Non-pigmented ciliary epithelial cell (primary cell): Measurements from ENCODE around the gene CMTM2.
"Not testable (repeated sequence)": the region's sequence is repeated elsewhere in the genome, so short reads cannot be mapped to it uniquely, and the experiment has no call there.

Experiments
- DNase-seq: peaks from one replicate; pipeline ENCODE4 v3.0.0-alpha.2; 2010; ENCODE audit warnings: low read depth

CMTM2 gene

DNA sequence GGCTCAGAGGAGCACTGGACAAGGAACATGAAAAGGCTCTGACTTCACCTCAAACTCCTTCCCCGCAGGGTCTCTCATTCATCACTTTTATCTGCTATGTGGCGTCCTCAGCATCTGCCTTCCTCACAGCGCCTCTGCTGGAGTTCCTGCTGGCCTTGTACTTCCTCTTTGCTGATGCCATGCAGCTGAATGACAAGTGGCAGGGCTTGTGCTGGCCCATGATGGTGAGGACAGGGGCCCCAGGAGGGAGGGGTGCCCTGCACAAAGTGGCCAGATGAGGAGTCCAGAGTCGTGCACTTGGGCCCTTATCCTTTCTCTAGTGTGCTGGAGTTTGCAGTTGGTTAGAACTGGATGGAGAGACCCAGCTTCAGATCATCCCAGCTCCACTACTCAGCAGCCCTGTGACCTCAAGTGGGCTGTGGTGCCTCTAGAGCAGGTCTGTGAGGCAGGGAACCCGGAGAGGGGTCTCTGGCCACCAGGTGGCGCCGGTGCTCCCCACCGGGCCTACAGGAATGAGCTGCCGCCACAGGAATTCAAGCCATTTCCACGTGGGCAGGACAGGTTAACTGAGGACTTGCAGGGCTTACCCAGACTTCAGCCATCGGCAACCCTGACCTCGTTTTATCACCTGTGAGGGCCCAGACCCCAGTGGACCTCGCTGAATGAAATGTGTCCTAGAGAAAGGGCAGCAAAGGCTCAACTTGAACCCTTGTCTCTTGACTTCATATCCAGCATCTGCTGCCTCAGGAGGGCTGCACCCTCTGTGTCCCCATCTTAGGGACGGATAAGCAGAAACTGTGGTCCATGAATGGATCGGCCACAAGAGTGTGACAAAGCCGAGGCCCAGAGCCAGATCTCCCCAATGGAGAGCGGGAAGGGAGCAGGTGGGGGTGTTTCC lies 29.2 kb downstream of the CMTM2 start:
- DNase-seq: peak; percentile 70

DNA sequence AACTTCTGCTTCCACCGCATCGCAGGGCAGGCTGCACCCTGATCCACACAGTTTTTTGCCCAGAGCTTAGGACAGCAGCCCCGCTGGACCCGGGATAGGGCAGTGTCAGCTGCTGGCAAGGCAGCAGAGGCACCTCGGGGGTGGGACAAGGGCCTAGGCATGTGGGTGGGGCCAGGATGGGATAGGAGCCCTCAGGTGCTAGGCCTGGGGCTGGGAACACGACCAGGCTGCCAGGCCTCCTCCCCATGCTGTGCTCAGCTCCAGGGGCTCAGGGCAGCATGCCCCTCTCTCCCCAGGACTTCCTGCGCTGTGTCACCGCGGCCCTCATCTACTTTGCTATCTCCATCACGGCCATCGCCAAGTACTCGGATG lies 29.9 kb downstream of the CMTM2 start:
- DNase-seq: no peak

DNA sequence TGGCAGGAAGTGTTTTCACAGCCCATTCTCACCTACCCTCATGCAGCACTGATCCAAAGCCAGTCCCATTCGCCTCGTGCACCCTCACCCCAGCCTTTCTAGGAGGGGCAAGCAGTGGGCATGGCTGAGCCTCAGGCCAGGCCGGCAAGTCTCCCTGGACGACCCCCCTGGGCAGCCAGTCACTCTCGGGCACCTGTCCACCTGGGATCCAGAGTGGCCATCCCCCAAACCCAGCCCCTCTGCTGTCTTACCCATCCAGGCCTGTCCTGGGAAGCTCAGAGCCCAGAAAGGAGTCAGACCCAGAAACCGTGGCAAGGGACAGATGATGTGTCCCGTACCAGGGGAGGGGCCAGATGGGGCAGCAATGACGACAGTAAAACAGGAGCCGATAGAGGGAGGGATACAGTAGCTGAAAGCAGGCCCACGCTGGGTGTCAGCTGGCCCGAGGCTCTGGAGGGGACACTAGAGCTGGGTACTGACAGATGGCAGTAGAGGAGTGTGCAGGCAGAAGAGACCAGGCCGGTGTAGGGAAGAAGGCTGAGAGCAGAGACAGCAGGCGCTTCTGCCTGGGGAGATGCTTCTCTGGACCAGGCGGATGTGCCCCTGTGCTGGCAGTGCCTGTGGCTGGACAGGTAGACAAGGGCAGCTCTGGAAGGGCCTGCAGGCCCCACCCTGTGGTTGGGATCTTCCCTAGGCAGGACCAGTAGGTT lies 31.0 kb downstream of the CMTM2 start:
- DNase-seq: no peak

DNA sequence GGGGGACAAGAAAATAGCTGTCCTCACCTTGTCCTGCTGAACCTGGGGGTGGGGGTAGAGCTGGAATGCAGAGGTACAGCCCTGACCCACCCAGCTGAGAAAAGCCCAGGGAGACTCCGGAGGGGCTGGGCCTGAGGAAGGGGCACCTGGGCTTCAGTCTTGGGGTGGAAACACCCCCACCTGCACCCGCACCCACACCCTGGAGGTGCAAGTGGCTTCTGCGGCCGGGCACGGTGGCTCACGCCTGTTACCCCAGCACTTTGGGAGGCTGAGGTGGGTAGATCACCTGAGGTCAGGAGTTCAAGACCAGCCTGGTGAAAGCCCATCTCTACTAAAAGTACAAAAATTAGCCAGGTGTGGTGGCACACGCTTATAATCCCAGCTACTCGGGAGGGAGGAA lies 32.6 kb downstream of the CMTM2 start:
- not testable (repeated sequence) for DNase-seq

DNA sequence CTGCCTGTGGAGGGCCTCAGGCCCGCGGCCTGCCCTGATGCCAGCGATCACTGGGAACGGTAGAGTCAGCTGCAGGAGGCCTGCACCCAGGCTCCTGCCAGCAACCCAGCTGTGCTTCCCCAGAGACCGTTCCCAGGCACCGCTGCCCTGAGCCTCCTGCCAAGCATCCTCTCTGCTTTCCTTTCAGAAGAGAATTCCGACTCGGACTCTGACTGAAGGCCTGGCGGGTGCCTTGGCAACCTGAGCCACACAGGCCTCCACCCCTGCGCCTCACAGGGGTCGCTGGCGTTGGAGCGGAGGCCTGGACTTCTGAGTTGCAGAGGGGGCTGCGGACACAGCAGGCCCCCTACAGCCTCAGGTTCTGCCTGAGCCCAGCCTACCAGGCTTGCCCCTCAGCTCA lies 33.2 kb downstream of the CMTM2 start:
- no peak for DNase-seq

DNA sequence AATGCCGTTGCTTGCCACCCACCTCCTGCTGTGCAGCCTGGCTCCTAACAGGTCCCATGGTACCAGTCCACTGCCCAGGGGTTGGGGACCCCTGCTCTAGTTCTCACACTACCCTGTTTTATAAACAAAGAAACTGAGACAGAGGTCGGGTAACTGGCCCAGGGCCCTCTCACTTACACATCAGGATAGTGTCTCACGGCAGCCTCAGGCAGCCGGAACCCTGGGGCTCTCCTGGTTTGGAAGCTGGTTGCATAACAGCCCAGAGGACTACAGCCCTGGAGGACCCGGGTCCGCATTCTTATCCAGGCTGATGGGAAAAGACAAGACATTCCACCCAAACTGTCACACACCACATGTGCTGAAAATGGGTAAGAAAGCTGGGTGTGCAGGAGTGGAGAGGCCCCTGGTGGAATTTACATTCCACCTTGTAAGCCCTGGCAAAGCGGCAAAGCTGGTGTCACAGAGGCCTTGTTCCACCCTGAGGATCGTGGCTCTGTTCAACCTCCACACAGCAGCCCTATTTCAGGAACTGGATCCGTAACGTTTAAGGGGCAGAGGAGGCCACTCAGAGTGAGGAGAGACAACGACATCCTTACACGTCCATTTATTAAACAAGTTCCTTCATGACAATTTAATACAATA lies 35.0 kb downstream of the CMTM2 start:
- no peak for DNase-seq

DNA sequence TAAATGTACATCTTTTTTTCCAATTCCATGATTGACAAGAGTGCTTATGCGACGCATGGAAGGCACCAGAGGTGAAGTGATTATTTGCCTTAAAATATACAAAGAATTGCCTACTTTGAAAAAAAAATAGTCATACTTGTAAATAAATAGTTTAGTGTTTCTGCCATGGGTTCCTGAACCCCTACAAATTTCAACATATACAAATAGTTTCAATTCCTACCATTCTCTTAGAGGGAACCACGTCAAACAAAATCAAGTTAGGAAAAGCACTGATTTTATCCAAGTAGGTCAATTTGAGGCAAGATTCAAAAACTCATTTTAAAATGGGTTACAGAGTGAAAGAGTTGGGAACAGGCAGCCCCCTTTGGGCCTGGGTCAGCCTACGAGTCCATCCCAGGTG lies 36.9 kb downstream of the CMTM2 start:
- no peak for DNase-seq

DNA sequence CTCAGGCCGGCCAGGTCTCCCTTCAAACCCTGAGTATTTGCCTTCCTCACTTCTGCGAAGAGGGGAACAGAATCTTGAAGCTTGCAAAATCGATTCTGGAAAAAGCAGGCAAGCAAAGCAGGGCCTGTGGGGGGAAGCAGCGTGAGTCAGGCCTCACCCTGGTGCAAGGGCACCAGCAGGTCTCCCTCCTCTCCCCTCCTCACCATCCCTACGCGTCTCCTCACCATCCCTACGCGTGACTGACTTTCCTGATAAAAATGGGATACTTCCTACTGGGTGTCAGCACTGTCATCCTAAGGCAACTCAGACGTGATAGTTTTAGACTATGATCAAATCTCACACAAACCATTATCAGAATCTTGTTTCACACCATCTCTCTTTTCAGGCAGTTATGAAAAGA lies 37.3 kb downstream of the CMTM2 start:
- DNase-seq: no peak

DNA sequence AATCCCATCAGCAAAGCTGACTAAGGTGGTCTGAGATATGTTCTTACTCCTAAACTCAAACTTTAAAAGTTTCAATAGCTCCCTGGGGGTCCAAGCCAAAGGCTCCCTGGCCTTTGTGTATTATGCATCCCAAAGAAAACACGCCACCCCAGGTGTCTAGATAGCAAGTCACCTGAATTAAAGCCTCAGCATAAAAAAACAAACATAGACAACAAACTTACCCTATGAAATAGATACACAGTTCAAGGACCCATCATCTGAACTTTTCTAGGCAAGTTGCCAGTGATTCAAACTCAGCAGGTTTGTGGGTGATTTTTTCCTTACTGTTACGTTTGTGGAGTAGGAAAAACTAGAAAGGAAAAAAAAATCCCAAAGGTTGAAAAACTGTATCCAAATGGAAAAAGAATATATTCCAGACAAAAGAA lies 37.8 kb downstream of the CMTM2 start:
- DNase-seq: no peak

DNA sequence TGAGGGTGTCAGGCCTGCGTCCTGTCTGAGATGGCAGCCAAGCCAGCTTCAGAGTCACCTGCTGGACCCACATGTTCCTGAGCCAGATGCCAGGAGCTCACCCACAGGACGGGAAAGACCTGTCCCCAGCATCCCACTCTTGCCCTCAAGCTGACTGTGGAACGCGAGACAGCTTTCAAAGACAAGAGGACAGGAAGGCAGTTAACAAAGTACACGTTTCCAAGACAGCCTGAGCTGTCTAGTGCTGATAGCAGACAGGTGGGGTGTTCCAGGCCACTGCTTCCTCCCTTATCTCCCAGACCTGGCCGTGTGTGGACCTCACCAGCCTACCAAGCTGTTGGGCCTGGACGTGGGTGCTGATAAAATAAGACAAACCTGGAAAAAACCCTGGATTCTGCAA lies 38.5 kb downstream of the CMTM2 start:
- no peak for DNase-seq

DNA sequence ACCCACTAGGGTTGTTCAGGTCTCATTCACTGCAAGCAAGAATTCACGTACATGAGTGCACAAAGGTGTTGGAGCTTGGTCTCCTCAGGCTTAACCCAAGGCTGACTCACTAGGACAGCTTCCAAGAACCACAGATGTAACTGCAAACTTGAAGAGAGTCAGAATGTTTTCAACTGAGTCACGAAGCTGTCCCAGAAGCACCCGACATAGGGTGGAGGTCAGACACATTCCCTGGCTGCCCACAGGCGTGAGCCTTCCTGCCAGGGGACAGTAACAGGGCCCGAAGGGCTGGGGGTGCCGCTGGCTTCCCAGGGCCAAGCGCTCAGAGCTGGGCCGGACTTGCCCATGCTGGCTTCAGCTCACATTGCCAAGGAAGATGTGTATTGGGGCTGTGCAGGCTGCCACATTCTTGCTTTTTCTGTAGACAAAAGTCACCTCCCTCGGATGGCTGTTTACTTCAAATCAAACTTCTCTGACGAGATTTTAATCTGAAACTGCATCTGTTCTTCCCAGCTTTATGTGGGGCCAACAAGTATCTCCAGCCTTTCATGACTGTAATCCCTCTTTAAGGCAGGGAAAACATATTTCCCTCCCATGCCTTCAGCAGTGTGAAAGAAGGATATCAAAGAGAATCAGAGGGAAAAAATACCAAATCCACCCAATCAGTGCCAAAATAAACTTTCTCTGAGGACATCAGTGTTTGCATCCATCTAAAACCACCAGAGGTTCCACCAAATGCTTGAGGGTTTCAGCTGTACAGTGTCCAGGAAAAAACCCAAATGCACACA lies 39.5 kb downstream of the CMTM2 start:
- DNase-seq: peak; percentile 95

DNA sequence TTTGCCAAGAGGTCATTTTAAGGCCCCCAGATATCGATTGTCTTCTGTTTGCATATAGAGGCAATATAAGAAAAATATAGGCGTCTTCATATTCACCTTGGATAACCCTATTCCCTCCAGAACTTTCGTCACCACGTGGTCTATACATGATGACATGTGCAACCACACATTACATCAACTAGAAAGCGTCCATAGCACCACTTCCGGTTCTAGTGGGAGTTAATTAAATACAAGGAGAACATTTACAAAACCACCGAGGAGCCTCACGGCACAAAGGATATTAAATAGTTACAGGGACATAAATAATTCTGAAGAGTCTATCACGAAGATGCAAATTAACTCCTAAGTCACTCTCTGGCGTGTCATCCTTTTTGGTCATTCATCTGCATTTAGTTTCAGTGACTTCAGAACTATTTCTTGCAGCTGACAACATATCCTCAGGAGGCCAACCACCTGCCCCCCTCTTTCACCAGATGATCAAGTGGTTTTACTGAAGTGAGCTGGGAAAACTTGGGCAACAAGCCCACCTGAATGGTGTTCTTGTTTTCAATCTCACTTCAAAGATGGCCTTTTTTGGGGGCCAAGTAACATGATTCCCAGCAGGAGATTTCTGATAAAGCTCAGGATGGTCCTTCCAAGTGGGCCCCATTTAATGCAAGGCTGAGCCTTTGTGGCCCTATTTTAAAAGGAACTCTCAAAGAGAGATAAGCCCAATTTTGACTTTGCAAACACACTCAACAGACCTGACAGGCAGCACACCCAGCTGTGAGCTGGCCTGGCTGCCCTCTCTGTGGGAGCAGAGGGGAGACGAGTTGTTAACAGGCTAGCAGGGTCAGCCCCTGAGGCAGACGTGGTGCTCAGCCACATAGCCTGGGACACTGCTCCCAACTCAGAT lies 40.5 kb downstream of the CMTM2 start:
- peak; percentile 69 for DNase-seq

DNA sequence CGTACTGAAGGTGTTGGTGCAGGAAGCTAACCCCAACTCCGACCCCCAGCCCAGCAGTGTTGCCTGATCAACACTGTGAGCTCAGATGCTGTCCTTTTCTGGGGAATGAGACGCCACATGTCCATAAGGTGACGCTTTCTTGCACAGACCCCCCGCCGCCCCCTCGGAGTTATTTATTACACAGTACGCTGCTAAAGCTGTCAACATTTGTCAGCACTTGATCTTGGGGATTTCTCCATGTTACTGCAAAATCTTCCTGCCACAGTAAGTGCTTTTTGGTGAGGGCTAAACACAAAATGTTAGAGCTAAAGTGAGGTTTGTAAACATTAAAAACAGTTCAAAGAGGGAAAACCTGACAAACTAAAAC lies 41.1 kb downstream of the CMTM2 start:
- no peak for DNase-seq

DNA sequence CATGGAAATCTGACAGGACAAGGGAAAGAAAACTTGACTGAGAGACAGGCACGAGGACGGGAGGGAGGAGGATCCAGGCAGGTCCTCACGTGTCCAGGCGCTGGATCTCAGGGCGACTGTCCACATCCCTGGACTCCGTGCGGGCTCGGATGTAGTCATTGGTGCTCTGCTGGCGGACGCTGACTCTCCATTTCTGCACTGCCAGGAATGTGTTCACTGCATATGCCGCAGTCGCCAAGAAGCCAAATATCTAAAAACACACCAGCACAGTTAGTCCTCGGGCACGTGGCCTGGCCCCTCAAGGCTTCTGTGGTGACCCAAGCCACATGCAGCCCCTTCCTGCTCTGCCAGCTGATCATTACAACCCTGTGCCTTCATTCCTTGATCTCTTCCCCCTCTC lies 42.7 kb downstream of the CMTM2 start:
- DNase-seq: no peak

DNA sequence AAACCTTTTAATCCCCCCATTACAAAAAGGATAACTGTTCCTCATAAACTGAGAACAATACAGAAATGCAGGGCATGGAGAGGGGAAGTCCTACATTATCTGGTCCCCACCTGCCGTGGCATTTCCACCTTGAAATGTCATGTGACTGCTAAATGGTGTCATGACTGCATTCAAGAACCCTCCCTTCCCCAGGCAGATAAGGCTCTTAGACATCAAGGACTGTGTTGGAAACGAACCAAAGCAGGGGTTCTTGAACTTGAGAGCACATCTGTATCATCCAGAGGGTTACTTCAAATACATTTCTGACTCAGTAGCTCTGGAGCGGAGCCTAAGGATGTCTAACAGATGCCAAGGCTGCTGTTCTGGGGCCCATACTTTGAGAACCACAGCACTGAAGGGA lies 43.6 kb downstream of the CMTM2 start:
- no peak for DNase-seq

DNA sequence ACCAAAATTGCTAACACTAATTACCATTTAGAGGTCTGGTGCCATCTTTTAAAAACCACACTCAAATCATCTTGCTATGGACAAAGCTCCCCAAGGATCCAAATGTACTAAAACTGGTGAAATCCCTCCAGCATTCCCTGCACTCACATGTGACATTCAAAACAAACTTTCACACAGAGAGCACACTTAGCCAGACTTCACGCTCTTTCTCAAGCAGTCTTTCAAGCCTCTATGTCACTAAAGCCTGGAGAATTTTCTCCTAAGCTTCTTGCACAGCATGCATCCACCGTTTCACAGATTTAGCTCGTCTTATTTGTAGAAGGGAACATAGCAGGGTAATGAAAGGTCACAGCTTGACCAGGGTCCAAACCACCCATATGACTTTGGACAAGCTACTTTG lies 44.5 kb downstream of the CMTM2 start:
- DNase-seq: no peak

DNA sequence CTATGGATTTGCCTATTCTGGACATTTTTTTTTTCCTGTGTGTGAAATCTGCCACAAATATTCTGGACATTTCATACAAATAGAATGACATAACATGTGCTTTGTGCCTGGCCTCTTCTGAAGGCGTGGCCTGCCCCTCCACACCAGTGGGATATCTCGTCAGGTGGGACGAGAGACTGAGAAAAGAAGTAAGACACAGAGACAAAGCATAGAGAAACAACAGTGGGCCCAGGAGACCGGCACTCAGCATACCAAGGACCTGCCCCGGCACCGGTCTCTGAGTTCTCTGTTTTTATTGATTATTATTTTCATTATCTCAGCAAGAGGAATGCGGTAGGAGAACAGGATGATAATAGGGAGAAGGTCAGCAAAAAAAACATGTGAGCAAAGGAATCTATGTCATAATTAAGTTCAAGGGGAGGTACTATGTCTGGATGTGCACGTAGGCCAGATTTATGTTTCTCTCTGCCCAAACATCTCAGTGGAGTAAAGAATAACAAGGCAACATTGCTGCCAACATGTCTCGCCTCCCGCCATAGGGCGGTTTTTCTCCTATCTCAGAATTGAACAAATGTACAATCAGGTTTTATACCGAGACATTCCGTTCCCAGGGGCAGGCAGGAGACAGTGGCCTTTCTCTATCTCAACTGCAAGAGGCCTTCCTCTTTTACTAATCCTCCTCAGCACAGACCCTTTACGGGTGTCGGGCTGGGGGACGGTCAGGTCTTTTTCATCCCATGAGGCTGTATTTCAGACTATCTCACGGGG lies 48.5 kb downstream of the CMTM2 start:
- DNase-seq: not testable (repeated sequence)

DNA sequence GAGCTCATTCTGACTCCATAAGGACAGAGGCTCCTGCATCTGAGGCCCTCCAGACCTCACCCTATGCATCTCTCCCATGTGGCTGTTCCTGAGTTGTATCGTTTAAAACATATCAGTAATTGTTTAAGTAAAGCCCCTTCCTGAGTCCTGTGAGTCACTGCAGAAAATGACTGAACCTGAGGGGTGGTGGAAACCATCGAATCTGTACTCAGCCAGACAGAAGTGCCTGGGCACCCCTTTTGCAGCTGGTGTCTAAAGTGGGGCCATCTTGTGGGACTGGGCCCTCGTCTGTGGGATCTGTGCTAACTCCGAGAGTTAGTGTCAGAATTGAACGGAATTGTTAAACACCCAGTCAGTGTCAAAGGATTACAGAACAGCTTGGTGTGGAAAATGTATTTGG lies 50.6 kb downstream of the CMTM2 start:
- no peak for DNase-seq

DNA sequence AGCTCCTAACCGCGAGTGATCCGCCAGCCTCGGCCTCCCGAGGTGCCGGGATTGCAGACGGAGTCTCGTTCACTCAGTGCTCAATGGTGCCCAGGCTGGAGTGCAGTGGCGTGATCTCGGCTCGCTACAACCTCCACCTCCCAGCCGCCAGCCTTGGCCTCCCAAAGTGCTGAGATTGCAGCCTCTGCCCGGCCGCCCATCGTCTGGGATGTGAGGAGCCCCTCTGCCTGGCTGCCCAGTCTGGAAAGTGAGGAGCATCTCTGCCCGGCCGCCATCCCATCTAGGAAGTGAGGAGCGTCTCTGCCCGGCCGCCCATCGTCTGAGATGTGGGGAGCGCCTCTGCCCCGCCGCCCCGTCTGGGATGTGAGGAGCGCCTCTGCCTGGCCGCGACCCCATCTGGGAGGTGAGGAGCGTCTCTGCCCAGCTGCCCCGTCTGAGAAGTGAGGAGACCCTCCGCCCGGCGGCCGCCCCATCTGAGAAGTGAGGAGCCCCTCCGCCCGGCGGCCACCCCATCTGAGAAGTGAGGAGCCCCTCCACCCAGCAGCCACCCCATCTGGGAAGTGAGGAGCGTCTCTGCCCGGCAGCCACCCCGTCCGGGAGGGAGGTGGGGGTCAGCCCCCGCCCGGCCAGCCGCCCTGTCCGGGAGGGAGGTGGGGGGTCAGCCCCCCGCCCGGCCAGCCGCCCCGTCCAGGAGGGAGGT lies 51.4 kb downstream of the CMTM2 start:
- DNase-seq: not testable (repeated sequence)

DNA sequence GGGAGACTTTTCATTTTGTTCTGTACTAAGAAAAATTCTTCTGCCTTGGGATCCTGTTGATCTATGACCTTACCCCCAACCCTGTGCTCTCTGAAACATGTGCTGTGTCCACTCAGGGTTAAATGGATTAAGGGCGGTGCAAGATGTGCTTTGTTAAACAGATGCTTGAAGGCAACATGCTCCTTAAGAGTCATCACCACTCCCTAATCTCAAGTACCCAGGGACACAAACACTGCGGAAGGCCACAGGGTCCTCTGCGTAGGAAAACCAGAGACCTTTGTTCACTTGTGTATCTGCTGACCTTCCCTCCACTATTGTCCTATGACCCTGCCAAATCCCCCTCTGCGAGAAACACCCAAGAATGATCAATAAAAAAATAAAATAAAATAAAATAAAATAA lies 52.3 kb downstream of the CMTM2 start:
- DNase-seq: not testable (repeated sequence)
